GM19043 (cell line): Measurements from ENCODE around the gene FOXF2.

Experiments used
- ATAC-seq: cut with Tn5 transposase; IDR thresholded peaks from one replicate; pipeline ENCODE4 v1.9.1; 2021; ENCODE audit warnings: low read depth; ENCODE audit not compliant: unreplicated experiment

FOXF2 gene

DNA sequence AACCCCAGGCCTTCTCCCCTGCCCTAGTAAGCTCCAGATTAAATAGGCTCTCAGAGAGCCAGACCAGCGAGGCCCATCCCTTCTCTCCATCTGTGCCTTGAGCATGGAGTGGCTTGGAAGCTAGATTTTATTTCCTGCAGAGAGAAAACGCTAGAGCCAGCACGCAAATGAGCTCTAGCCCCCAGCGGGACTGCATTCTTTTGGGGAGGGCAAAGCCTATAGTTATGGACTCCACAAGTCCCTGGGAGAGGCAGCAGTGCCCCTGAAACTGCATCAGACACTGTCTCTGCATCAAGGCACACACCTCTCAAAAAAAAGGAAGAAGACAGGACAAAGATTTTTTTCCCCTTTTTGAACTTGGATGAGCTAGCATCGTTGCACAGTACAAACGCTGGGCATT lies 15.8 kb downstream of the FOXF2 start:
- no peak for ATAC-seq

DNA sequence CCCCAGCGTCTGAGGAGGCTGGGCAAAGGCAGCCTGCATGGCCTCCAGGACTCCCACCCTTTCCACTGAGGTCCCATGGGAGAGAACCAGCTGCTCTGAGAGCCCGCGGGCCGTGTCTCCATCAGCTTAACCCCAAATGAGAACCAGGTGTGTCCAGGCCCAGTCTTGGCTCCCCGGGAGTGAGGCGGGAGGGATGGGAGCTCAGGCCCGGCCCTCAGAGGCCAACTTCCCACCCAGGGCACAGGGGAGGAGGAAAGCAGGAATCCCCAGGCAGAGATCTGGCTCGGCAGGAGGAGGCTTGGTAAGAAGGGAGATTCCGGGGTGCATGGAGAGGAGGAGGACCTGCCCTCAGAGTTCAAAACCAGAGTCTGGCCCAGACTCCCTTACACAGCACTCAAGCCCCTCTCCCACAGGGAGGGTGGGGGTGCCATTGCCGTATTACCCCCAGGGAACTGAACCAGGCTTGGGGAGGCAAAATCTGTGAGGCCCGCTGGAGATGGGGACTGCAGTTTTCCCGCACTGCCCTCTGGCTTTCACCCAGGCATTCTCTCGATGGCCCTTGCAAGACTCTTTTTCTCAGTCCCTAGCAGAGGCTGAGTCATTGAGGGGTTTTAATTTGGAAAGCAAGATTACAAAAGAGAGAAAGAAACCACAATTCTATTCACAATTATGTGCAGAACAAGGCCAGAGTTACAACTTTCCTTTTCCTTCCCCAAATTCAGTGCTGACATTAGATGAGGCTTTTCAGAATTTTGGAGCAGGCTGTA lies 17.1 kb downstream of the FOXF2 start:
- no peak for ATAC-seq

DNA sequence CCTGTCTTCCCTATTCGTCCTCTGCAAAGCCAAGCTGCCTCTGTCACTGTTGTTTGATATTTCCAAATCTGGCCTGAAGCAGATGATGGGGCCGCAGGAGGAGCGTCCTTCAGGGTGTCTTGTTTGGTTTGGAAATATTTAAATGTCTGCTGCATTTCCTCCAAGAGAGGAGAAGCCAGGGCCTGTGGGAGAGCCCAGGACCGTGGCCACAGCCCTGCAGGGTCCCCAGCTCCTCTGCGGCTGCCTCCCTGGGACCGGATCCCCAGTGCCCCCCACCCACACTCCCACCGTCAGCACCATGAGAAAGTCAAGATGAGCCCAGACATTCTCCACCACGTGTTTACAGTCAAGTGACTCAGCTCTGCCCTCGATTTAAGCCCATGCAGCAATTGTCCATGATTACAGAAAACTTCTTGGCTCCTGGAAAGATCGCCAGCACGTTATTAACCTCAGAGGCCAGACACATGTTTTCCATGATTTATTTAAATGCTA lies 18.2 kb downstream of the FOXF2 start:
- ATAC-seq: no peak

DNA sequence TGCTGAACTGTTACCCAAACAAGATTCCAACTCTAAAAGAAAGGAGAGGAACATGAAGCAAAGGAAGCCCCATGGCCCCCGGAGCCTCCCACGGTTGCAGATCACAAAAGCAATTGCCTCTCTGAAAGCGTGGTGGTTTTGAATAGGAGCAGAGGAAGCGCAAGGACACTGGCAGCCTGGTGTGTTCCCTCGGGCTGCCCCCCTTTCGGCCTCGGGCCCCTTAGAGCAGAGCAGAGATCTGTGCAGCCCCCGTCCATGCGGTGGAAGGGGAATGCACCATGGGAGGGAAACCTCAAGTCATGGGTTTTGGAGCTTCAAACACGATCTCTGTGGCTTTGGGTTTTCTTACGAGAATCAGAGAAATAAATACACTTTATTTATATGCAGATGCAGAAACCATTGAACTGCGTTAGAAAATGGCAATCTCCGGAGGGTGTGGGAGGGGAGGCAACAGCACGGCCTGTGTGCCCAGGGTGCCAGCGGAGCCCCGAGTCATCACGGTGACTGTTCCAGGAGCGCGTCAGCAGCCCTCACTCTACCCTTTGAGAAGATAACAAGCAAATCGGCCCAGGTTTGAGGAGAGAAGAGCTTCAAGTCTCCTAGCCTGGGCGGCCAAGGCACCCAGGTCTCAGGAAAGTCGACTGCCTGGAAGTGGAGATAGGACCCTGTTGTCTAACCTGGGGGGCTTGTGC lies 20.5 kb downstream of the FOXF2 start:
- no peak for ATAC-seq

DNA sequence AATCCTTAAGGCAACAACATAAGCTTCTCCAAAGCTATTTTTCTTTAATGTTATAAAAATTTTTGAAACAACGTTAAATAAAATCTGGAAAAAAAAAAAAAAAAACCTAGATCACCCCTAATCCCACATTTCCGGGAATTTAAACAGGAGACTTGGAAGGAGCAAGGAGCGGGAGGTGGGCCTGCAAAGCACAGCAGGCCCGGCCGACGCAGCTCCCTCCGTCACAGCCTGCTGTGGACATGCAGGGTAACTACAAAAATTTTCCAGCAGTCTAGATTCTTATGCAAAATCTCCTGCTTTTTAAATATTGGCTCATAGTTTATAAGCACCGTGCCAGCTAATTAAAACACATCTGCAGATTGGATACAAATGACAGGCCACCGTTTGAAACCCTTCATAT lies 23.5 kb downstream of the FOXF2 start:
- no peak for ATAC-seq

DNA sequence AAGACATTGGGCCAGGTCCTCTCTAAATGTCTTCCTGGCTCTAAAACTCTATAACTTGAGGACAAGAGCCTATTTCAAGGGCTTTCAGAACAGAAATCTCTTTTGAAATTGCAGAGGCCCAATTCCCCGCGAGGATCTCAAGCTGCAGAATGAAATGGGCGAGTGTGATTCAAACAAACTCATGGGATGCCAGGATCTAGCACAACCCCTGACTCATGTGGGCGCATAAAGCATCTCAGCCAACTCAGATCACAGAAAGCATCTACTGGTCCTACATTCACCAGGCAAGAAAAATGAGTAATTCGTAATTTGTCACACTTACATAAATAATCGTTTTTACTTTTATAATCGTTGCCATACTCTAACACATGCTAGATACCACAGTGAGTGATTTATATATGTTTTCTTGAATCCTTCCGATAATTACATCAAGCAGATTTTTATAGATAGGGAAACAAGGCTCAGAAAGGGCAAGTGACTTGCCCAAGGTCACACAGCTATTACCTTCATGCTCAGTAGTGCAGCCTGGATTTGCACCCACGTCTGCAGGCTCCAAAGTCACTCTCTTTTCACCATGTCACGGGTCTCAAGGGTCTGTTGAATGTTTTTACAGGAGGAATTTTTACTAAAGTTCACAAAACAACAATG lies 26.2 kb downstream of the FOXF2 start:
- no peak for ATAC-seq

DNA sequence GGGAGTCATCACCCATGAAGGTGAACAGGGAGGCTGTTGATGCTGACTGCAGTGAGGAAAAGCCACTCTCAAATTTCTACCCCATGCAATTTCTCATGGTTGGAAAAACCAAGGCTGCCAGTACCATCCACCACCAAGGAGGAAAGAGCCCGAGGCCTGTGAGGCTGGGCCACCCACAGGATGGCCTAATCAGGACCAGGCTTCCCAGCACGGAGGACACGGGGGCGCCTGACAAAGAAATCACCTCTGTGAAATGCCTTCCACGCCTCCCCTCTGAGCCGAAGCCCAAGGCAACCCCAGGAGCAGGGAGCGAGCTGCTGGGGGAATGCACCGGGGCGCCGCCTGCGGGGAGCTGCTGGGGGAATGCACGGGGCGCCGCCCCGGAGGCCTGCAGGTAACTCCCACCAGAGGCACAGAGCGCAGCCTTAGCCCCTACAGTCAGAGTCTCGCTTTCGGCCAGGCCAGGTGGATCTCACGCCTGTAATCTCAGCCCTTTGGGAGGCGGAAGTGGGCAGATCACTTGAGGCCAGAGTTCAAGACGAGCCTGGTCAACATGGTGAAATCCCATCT lies 26.9 kb downstream of the FOXF2 start:
- ATAC-seq: no peak

DNA sequence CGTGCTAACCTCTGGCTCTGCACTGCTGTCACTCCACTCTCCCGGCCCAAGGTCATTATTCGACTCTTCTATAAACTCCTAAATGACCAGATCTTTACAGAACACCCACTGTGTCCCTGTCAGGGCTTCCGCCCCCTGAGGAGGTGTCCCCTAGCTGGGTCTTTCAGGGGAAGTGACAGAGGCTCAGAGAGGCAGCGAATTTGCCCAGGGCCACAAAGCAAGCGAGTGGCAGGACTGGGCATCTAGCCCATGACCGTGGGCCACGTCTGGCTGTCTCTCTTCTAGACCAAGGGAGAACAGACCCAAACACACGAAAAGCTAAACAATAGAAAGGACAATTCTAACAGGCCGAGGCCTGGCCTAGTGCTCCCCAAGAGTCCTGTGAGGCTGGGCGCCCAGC lies 27.4 kb downstream of the FOXF2 start:
- no peak for ATAC-seq

DNA sequence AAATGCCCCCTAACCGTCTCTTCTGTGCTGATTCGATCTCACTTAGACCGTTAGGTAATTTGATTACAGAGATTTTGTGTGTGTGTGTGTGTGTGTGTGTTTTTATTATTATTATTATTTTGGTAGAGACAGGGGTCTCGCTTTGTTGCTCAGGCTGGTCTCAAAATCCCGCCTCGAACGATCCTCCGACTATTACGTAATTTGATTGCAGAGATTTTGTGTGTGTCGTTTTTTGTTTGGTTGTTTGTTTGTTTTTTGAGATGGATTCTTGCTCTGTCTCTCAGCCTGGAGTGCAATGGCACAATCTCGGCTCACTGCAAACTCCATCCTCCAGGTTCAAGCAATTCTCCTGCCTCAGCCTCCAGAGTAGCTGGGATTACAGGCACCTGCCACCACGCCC lies 28.3 kb downstream of the FOXF2 start:
- ATAC-seq: no peak

DNA sequence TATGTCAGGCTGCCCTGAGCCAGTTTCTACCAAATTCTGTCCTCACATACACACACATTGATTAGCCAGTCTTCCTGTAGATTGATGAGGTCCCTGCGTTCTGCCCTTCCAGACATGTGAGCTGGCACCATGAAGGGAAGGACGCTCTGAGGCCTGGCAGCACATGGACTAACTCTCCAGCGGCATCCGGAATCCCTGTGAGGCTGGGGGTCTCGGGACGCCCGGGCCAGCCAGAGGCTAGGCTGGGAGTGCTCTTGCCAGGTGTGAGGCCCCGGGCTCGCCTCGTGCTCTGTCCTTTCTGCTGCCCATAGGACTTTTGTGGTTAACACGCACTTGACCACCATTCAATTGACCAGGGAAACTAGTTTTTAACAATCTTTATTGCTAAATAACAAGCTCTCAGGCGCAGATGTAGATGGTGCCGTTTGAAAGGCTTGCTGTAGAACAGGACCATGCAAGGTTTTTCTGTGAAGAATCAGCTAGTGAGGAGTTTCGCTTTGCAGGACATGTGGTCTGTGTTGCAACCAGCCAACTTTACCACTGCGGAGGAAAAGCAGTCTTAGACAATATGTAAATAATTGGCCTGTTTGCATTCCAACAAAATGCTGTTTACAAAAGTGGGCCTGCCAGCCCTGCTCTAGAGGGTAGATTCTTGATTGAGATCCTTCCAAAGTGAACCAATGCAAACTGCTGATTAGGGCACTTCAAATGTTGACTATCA lies 29.3 kb downstream of the FOXF2 start:
- no peak for ATAC-seq

DNA sequence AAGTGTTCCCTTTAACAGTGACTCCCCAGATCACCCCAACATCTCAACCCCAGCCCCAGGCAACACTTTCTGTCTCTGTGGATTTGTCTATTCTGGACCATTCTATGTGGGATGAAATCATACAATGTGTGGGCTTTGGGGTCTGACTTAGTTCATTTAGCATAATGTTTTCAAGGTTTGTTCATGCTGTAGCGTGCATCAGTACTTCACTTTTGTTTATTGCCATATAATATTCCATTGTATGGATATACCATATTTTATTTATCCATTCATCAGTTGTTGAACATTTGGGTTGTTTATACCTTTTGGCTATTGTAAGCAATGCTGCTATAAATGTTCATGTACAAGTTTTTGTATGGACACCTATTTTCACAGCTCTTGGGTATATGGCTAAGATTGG lies 31.0 kb downstream of the FOXF2 start:
- ATAC-seq: no peak

DNA sequence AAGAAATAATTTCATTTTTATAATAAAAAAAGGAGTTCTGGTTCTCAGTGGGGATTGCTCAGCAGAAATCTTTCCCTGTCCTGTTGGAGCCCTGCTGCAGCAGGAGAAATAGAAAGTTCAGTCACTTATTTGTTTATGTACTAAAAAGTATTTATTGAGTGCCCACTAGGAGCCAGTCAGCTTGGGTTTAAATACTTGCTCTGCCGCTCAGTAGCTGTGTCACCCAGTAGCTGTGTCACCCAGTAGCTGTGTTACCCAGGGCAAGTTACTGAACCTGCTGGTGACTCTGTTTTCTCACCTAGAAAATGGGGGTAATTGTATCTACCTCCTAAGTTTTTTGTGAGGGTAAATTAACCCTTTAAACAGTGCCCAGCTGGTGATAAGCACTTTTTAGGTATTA lies 32.9 kb downstream of the FOXF2 start:
- ATAC-seq: no peak

DNA sequence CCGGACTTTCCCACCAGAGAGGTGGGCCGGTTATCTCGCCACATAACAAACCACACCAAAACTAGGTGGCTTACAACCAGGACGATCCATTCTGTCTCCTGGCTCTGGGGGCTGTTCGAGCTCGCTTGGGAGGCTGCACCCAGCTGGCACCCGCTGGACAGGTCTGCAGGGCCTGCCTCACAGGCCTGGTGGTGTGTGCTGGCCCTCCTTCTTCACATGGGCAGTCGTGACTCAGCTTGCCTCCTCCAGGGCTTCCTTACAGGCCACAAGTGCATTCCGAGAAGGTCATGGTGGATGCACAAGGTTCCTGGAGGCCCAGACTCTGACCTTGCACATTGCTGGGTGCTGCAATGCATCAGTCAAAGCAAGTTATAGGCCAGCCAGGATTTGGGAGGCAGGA lies 34.2 kb downstream of the FOXF2 start:
- no peak for ATAC-seq

DNA sequence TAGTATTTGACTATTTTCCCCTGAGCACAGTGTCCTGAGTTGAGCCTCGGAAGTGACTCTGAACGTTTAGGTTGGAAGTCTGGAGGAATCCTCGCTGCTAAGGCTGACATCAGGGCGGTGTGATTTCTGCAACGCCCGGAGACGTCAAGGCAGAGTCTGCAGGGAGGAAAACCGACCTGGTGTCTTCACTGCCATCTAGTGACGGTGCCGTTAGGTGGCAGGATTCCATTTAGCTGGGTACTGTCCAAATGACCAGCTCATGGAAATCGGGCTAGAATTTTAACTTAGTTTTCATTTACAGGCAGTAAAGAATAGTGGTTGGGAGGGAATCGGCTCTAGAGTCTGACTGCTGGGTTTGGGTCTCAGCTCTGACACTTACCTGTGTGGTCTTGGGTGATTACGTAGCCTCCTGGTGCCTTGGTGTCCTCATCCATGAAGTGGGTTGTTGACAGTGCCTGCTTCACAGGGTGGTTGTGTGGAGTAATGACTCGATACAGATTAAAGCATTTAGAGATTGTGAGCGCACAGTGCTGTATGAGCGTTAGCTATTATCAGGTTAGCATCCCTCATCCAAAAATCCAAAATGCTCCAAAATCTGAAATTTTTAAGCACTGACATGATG lies 35.0 kb downstream of the FOXF2 start:
- ATAC-seq: no peak

DNA sequence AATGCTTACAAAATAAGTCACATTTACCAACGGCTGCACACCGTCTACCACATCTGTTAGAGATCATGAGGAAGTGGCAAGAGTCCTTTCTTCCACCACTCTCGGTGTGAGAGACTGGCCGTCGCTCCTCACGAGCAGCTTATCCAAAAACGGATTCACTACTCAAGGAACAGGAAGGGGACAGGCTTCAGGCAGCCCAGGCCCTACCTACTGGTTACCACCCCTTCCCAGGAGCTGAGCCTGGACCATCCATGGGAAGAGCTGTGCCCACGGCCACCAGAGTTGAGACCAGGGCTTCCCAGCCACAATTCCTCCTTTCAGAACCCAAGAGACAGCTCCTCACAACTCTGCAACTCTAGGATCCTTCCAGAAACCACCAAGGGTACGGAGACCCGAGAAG lies 37.0 kb downstream of the FOXF2 start:
- no peak for ATAC-seq

DNA sequence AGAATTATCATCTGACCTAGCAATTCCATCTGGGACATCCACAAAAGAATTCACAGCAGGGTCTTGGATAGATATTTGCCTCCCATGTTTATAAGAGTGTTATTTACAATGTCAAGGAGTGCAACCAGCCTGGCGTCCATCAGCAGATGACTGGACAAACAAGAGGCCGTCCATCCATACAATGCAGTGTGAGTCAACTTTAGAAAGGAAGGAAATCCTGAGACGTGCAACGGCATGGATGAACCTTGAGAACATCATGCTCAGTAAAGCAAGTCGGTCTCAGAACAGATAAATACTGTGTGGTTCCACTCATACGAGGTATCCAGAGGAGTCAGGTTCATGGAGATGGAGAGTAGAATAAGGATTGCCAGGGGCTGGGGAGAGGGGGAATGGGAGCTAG lies 46.4 kb downstream of the FOXF2 start:
- no peak for ATAC-seq

DNA sequence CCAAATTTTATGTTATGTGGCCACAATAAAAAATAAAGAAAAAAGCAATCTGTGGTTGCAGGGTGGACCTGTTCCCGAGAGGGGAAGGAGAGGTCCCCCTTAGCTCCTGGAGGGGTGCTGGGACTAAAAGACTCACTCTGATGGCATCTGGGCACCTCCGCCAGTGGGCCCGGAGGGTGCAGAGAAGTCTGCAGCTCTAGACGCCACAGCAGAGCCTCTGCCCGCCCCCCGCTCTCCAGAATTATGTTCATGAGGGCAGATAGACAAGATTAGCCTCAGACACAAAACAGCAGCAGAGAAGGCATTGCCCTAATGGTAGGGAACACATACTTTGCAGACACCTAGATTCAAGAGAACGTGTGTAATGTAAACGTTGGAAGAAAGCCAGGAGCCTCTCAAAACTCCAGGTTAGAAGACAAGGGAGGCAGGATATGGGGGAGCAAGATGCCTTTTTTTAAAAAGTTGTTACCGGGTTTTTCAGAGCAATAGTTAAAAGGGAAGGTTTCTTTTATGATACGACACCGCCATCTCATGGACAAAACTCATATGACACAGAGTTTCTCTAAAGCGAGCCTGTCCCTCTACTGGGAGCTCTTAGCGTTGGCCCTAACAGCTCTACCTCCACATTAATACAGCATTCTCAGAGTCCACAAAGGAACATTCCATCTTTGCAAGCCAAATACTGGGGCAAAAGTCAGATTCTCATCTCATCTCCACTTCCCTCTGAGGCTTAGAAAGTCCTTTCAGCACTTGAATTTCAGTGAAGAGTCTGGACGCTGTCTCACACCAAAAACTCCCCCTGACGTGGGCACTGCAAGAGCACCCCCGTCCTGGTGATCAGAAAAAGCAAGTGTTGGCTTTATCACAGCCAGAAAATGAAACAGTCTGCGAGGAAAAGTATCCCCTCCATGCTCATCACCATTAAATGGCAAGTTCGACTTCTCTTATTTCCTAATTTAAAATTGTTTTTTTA lies 47.2 kb downstream of the FOXF2 start:
- ATAC-seq: no peak

DNA sequence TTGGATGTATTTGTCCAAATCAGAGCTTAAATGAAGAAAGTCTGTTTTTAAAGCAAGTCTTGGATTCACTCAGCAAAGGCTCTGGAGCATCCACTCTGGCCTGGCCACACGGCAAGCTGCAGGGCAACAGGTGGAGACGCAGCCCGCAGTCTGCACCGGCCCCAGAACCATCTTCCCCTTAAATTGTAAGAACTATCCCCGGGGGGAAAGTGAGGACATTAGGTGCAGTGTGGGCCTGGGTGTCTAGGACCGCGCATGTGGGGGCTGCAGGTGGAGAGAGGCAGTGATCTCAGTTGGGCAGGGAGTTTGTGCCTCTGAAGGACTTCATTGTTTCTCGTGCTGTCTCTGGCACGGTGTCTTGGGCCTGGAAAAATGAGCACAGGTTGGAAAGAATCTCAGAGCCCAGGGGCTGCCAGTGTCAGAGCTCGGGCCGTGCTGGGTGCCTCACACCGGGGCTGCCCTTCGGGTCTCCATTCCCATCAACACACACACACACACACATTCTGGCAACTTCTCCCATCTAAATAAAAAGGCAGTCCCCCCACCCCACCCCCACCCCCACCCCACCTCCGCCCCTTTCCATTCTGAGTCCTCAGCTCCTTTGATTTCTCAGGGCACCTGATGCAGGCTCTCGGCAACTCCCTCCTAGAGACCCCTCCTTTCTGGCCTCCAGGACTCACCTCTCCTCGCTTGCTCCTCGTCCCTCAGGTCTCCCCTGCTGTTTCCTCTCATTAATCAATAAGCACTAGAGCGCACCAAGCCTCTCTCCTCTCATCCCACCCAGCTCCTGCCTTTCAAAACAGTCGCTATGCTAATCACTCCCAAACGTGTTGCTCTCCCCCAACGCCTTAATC lies 48.4 kb downstream of the FOXF2 start:
- no peak for ATAC-seq
